OCI-LY3 (cell line): ENCODE results near the gene SRRM4.

Experiments used
- CTCF ChIP-seq: fragments of 200-600, 300-600 bp; sonication (generic); IDR thresholded peaks from 2 replicates; pipeline ENCODE4 v1.5.1; 2014; ENCODE audit warnings: antibody characterized with exemption, low read length, low read depth
- EZH2phosphoT487 ChIP-seq: fragments of 200-600 bp; shearing (Covaris generic); IDR thresholded peaks from 2 replicates; pipeline ENCODE4 v1.6.1; 2018; ENCODE audit warnings: antibody characterized with exemption, mixed run types, low read depth

GRCh38 chr12:119008691-119009221 is 27.4 kb downstream of the SRRM4 start:
- TF ChIP-seq CTCF (no peak), EZH2phosphoT487 (no peak)
